Kidney tubule cell (primary cell): ENCODE results near the gene SLC2A8.

Source experiments
- DNase-seq: peaks from one replicate; pipeline ENCODE4 v3.0.0-alpha.2; 2018; ENCODE audit warnings: low spot score

The SLC2A8 gene

DNA sequence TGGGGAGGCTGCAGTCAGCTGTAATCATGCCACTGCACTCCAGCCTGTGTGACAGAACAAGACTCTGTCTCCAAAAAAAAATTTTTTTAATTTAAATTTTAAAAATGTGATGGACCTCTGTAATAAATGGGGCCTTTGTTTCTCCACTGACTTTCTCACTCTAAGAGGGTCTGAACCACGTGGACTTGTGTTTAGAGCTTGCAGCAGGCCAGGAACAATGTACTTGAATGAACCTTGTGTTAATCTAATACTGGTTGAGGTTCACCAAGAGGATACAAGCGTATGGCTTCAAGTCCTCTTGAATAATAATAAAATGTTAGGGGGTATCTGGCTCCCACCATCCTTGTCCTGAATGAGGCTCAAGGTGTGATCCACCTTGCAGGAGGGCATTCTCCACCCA, 14.4 kb upstream of the SLC2A8 start:
- DNase-seq: no peak

DNA sequence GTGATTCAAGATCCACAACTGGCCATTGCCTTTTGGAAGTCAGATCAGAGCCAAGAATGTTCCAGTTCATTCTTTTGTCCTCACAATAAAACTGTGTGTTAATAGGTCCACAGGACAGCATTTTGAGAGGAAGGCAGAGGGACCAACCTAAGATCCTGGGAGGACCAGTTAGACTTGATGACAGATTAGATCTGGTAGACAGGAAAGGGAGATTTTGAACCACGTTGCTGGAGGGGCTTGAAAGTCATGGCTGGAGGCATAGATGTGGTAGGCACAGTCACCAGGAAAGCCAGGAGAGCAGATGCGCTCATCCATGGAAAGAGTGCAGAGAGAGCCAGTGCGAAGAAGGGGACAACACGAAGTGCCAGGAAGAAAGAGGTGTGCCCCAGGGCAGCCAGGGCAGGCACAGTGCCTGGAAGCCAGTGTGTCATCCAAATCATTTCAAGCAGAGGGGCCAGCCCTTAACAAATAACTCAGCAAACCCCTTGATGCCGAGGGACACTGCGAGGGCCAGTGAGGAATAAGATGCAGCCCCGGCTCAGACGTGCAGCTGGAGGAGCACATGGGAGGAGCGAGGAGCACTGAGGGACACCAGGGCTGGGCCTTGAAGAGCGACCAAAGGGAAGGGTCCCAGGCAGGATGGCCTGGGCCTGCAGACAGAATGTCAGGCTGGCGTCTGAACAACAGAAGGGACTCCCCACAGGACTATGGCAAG, 12.8 kb upstream of the SLC2A8 start:
- peak; percentile 57 for DNase-seq

DNA sequence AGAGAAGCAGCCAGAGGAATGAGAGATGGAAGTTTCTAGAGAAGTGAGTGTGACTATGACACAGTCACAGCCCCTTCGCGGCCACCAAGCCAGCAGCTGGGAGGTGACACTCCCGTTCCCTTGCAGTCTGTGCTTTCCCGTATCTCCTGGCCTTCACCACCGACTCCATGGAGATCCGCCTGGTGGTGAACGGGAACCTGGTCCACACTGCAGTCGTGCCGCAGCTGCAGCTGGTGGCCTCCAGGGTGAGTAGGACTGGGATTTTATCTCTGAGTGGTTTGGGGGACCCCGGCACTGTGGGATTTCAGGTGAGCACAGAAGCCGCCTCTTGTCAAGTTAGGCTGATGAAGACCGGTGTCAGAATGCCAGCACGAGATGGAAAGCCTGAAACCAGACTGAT, 12.1 kb upstream of the SLC2A8 start:
- no peak for DNase-seq

DNA sequence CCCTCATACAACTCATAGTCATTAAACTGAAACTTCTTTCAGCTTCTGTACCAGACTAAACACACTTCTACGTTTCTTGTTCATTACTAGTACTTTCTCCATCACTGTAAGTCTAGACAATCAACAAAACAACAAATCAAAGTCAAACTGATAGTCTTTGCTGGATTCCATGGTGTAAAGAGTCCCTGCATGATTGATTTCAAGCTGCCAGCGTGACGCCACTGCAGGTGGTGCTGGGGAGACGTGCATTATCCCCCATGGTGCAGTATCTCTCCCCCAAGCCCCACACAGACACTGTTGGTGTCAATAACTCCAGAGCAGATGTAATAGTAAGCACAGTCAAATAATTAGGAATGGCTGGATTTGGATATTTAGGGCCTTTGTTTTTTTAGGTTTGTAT, 10.7 kb upstream of the SLC2A8 start:
- no peak for DNase-seq

DNA sequence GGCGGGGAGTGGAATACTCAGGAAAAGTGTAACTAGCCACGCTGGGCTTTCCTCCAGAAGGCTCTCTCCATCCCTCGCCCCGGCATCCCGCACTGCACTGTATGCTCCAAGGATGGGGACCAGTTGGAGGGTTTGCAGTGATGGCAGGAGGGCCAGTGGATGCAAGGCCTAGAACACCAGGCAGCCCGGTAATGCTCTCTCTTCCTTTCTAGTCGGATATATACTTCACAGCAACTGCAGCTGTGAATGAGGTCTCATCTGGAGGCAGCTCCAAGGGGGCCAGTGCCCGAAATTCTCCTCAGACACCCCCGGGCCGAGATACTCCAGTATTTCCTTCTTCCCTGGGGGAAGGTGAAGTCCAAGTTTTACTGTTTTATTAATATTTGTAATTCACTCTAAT, 10.0 kb upstream of the SLC2A8 start:
- no peak for DNase-seq

DNA sequence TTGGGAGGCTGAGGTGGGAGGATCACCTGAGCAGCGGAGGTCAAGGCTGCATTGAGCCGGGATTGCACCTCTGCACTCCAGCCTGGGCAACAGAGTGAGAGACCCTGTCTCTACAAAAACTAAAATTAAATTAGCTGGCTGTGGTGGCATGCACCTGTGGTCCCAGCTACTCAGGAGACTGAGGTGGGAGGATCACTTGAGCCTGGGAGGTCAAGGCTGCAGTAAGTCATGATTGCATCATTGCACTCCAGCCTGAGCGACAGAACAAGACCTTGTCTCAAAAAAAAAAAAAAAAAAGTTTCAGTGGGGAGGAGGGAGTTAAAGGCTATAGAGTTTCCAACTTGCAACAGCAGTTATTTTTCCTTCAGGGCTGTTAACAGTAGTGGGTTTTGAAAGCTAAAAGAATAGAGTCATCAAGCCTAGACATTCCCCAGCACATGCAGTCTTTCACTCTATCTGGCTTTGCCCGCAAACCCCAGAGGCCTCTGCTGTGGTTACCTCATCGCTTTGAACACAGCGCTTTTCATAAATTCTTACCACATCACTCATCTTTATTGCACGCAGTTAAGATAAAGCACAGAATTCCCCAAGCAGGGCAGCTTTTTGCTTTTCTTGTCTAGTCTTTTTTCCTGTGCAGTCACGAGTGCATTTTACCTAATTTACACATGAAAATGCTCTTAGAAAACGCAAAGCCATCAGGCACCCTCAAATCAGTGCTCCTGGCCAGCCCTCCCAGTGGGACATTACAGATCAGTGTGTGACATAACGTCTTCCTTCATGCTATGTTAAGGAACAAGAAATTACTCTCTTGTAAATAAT, 8.7 kb upstream of the SLC2A8 start:
- peak; percentile 72 for DNase-seq

DNA sequence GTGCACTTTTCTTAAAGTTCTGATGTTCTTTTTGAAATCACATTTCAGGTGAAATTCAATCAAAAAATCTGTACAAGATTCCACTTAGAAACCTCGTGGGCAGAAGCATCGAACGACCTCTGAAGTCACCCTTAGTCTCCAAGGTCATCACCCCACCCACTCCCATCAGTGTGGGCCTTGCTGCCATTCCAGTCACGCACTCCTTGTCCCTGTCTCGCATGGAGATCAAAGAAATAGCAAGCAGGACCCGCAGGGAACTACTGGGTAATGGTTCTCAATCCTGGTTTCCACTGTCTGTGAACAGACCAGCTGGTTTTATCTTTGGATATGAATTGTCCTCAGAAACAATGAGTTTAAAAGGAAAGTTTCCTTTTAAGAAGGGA, 8.1 kb upstream of the SLC2A8 start:
- DNase-seq: no peak

DNA sequence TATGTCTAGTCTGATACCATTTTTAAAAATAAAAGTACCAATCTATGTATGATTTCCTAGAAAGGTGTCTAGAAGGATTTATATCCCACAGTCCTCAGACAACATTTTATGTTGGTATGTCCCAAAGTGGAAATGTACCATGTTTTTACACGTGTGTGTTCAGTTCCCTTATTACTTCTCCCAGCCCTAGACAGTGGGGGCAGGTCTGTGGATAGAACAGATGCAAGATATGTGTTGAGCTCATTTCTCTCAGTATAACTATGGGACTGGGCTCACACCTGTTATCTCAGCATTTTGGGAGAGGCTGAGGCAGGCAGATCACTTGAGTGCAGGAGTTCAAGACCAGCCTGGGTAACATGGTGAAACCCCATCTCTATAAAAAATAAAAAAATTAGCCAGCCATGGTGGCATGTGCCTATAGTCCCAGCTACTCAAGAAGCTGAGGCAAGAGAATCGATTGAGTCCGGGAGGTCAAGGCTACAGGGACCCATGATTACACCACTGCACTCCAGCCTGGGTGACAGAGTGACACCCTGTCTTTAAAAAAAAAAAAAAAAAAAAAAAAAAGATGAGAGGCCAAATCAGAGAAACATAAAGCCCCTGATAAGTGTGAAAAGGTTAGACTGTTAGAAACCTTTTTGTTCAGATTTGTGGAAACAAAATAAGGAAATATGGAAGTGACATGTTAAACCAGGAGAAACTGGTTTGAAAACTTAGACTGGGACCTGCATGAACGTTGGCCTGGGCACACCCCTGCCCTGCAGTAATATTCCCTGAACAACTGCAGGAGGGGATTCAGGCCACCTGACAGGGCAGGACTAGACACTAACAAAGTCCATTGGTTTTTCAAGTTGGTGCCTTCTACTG, 7.4 kb upstream of the SLC2A8 start:
- DNase-seq: no peak

DNA sequence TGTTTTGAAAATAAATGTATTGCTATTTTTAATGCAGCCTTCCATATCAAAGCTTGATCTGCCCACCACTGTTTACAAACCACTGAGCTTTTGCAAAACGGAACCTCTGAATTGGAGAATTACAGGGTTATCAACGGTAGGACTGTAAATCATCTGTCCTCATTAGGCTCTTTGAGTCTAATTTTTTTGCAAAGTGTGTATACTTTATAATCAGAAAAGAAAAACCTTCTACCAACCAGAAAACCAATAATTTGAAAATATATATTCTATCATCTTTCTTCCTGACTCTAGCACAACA, 6.8 kb upstream of the SLC2A8 start:
- DNase-seq: no peak

DNA sequence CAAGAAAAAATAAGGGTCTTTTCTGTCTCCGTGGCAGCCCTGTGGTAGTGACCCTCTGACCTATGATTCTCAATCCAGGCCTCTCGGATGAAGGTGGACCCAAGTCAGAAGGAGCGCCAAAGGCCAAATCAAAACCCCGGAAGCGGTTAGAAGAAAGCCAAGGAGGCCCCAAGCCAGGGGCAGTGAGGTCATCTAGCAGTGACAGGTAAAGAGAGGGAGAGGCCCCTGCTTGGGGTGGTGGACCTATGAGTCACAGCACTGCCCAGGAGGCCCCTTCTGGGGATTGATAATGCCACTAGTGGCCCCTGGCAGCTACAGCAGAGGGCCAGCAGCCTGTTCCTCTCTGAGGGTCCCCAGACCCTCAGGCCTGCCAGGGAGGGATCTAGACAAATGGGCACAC, 6.4 kb upstream of the SLC2A8 start:
- DNase-seq: peak; percentile 32

DNA sequence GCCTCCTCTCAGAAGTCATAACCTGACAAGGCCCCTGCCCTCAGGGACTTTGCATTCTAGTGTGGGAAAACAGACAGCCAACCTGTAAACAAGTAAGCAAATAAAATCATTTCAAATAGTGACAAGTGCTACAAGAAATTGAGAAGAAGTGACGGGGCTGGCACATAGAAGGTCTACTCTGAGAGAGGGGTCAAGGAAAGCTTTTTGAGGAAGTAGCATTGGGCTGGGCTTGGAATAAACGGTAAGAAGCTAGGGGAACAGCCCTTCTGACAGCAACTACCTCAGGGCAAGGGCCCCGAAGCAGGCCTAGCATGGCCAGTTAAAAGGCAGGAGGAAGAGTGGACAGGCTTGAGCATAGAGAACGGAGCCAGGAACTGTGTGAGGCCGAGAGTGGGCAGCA, 4.8 kb upstream of the SLC2A8 start:
- DNase-seq: no peak

DNA sequence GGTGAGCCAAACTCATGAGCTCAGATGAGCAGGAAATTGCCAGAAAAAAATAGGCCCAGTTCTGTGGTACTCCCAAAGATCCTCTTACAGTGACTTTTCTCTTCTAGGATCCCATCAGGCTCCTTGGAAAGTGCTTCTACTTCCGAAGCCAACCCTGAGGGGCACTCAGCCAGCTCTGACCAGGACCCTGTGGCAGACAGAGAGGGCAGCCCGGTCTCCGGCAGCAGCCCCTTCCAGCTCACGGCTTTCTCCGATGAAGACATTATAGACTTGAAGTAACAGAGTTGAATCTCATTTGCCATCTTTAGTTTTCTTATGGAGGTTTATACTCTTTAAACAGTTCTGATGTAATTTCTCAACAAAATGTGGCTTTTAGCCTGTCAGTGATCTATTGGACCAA, 4.0 kb upstream of the SLC2A8 start:
- no peak for DNase-seq

DNA sequence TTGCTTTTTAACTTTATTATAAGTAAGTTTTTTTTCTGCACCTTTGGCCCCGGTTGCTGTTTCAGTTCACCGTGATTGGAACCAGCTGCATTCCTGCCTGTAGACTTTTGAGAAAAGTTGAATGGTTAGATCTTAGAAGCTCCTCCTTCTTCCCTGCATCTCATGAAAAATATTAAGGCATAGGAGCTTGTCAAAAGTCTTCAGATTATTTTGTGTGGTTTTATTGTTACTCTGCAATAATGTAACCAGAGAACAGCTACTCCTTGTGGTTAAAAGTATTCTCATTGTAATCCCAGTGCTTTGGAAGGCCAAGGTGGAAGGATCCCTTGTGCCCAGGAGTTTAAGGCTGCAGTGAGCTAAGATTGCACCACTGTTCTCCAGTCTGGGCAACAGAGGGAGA, 3.3 kb upstream of the SLC2A8 start:
- no peak for DNase-seq

DNA sequence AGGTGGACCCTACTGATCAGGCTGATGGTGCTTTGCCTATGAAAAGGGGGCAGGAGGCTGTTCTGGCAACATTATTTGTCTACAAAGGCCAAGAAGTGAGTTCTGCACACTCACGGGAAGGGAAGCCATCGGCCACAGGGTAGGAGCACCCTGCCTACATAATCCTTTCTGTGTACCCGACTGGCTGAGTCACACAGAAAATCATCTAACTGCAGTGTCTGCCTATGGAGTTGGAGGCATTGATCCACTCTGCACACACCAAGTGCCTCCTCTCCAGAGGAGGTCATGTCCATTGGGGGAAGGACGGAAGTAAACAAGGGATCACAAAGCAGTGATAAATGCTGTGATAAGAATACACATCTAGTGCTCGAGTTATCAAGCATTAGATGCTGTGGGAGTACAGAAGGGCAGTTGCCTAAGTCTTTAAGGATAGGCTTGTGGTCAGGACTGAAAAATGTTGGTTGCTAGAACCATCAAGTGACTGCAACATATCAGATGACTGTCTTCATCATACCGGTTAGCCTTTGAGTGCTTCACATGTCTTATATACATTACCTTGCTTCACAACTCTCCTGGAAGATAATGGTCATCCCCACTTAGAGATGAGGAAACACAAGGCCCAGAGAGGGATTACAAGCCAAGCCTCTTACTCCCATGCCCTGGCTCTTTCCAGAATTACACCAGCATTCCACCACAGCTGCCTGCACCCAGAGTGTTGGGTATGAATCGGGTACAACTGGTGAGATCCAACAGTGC, 1.3 kb upstream of the SLC2A8 start:
- no peak for DNase-seq

DNA sequence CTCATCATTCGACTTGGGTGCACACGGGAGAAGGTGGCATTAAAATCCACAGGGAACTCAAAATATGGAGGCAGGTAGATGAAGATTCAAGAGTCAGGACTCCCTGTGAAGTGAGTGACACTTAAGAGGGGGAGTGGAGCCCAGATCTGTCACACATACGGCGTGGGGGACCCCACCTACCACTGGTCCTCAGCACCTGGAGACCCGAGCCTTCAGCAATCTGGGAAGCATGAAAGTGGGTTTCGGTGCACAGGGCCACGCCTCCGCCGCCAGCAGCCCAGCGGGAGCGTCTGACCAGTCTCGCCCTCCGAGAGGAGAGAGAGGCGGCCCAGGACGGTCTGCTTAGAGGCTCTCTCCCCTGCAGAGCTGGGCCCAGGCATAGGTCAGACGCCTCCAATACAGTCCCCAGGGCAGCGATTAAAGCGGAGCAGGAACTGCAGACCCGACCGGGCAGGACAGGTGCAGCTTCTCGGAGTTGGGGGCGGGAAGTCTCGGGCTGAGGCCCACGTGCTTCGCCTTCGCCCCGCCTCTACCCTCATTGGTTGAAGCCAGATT, 639 bp upstream of the SLC2A8 start:
- no peak for DNase-seq

DNA sequence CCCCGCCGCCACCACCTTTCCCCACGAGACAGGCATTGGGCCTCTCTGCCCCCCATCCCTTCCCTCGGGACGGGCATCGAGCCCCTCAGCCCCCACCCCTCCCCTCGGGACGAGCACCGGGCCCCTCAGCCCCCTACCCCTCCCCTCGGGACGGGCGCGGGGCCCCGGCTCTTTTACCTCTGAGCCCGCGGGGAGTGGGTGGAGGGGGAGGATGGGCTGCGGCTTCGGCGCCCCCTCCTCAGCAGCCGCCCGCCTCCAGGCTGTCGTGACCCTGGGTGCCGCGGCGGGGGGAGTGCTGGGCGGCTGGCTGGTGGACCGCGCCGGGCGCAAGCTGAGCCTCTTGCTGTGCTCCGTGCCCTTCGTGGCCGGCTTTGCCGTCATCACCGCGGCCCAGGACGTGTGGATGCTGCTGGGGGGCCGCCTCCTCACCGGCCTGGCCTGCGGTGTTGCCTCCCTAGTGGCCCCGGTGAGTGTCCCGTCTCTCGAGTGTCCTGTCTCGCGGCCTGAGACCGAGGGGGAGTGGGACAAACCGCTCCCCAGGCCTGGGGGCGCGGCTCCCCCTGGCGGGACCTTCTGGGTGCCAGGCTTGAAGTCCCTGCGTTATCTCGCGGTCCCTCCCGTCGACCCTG, 791 bp downstream of the SLC2A8 start:
- peak; percentile 55 for DNase-seq

DNA sequence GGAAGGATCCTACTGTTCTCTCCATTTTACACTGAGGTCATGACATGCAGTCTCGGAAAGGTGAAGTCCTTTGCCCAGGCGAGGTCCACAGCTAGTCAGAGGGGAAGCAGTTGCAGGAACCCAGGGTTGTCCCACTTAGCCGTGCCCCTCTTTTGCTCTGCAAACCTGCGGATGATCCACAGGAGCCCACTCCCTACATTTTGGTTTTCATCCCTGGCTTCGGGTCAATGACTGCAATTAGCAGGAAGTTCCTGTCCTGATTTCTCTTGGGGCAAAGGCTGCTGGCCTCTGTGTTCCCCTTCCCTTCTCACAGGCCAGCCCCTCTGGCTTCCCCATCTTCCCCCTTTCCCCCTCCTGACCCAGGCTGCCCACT, 1.3 kb downstream of the SLC2A8 start:
- no peak for DNase-seq

DNA sequence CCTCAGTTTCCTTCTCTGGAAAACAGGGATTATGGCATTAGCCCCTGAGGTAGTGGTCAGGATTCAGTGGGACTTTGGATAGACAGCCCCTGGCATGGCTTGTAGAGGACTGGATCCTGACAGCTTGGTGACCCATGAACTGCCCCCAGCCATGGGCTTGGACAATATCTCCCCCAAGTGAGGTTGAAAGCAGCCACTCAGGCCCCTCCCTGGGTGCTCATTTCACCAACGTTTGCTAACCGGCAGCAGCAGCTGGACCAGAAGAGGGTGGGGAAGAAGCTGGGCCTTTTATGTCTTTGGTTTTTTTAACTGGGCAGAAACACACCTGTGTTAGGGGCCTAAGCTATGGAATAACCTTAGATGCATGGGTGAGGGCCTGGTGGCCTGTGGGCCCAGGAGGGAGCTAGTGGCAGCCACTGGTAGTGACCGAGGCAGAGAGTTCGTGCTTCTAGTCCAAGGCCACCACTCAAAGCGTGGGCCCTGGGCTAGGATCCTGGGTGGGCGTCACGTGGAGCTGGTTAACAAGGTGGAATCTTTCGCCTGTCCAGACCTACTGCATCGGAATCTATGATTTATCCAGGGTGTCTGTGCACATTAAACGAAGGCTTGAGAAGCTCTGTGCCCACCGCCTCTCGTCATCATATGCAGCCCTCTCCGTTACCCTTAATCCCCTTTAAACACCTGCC, 1.9 kb downstream of the SLC2A8 start:
- no peak for DNase-seq

DNA sequence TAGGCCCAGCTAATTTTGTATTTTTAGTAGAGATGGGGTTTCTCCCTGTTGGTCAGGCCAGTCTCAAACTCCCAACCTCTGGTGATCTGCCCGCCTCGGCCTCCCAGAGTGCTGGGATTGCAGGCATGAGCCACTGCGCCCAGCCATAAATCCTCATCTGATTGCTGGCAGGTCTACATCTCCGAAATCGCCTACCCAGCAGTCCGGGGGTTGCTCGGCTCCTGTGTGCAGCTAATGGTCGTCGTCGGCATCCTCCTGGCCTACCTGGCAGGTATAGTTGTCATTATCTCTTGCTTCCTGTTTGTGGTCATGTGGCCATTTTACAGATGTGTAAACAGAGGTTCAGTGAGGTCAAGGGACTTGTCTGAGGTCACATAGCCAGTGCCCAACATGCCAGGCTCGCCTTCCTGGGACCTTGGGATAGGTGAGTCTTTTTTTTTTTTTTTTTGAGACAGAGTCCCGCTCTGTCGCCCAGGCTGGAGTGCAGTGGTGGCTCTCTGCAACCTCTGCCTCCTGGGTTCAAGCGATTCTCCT, 2.8 kb downstream of the SLC2A8 start:
- no peak for DNase-seq

DNA sequence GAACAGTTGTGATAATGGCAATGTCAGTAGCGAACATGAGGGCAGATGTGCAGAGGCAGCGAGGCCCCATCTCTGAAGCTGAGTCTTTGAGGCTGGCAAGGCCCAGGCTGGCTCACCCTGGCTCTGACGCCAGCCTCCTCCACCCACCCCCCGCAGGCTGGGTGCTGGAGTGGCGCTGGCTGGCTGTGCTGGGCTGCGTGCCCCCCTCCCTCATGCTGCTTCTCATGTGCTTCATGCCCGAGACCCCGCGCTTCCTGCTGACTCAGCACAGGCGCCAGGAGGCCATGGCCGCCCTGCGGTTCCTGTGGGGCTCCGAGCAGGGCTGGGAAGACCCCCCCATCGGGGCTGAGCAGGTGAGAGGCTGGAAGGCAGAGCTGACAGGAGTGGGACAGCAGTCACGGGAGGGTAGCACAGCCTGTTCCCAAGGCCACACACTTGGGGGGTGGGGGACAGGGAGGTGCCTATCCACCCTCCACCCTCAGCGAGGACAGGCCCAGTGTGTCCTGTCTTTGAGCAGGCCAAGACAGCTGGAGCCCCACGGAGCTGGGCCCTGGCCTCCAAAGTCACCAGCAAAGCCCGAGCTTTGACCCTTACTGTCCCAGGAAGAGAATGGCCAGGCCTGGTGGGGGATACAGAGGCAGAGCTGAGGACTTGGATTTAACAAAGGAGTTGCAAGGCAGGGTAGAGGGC, 5.6 kb downstream of the SLC2A8 start:
- DNase-seq: no peak
